Kidney (tissue), 14 donors: ENCODE results near the gene SERINC5. TPM values are rescaled to one million over a fixed set of nuclear protein-coding genes. Genes with fewer than 3 reads are reported as not detected.

Experiments used
- DNase-seq, 5 donors: peaks; one replicate each; pipeline ENCODE4 v3.0.0-alpha.2; 2013 to 2020
- FAIRE-seq: peaks from 2 replicates; lab custom pipeline; 2012; peaks lifted over from hg19 to GRCh38; lab: Jason Lieb, UNC
- H3K27ac ChIP-seq, 2 donors: one replicate each; pipeline ENCODE4 v1.7.0; 2013; ENCODE audit warnings: low read depth in 2 of 2, low read length in 2 of 2, inconsistent platforms in 1 of 2
- H3K27me3 ChIP-seq: one replicate; pipeline ENCODE4 v1.7.1; 2013; ENCODE audit warnings: low read length, inconsistent platforms; ENCODE audit not compliant: control insufficient read depth, insufficient read depth
- H3K36me3 ChIP-seq, 3 donors: one replicate each; pipeline versions ENCODE4 v1.7.0 to v1.7.1; 2013; ENCODE audit warnings: low read length in 3 of 3, control low read depth in 1 of 3, inconsistent platforms in 1 of 3; ENCODE audit not compliant: insufficient read depth in 3 of 3, control insufficient read depth in 2 of 3
- H3K4me1 ChIP-seq, 3 donors: one replicate each; pipeline versions ENCODE4 v1.7.0 to v1.7.1; 2013; ENCODE audit warnings: low read length in 3 of 3, inconsistent platforms in 1 of 3, low read depth in 1 of 3; ENCODE audit not compliant: control insufficient read depth in 2 of 3, insufficient read depth in 2 of 3
- H3K4me3 ChIP-seq, 3 donors: one replicate each; pipeline versions ENCODE4 v1.7.0 to v1.8.1; 2013; ENCODE audit warnings: low read length in 3 of 3, control low read depth in 1 of 3, inconsistent platforms in 1 of 3
- H3K9ac ChIP-seq, 3 donors: one replicate each; pipeline versions ENCODE4 v1.7.0 to v1.7.1; 2013; ENCODE audit warnings: low read length in 3 of 3, control low read depth in 1 of 3, inconsistent platforms in 1 of 3
- H3K9me3 ChIP-seq, 3 donors: one replicate each; pipeline versions ENCODE4 v1.7.0 to v1.7.1; 2013; ENCODE audit warnings: low read length in 3 of 3, control low read depth in 1 of 3, inconsistent platforms in 1 of 3; ENCODE audit not compliant: control insufficient read depth in 2 of 3, insufficient read depth in 1 of 3
- intact Hi-C: fragments of 100-400 bp; cut with DNase I; formaldehyde crosslinking; loops from one replicate; pipeline ENCODE4 v1.11.1; 2022
- polyA plus RNA-seq: library from polyadenylated mRNA; stranded (reverse); fragments of 350-450 nt; fragmentation: Illumina TruSeq; extraction: RNeasy Lipid Tissue Mini Kit (QIAGEN cat#74804); gene quantifications from one replicate; pipeline ENCODE4 v1.2.3, GENCODE V29; 2014; ENCODE audit warnings: low read depth, low replicate concordance; ENCODE audit not compliant: insufficient read depth
- total RNA-seq: library from RNA; stranded (reverse); fragmentation: NEBNext Ultra II Directional; extraction: Animal tissue kit (Norgen Biotek cat#: 25700); gene quantifications from one replicate; pipeline ENCODE4 v1.2.1, GENCODE V29; 2021
- TF ChIP-seq, protein P1 (sequence below): IDR thresholded peaks from 3 replicates; pipeline ENCODE4 v1.5.1; 2012; ENCODE audit warnings: mild to moderate bottlenecking, moderate library complexity, borderline replicate concordance; ENCODE audit not compliant: insufficient read depth; ENCODE audit errors: extremely low read depth
- donor health status: control.
- donor health status: control.
- donor health status: control.
- donor health status: control.
- donor health status: control.
- donor health status: DM: yes; HTN: yes; CAD: no.
- donor health status: Normal renal cell carcinoma (clear cell type).

The SERINC5 gene
- total and polyA plus RNA-seq, 2 donors from 2014 or later = 3.9 to 23.8 TPM

DNA sequence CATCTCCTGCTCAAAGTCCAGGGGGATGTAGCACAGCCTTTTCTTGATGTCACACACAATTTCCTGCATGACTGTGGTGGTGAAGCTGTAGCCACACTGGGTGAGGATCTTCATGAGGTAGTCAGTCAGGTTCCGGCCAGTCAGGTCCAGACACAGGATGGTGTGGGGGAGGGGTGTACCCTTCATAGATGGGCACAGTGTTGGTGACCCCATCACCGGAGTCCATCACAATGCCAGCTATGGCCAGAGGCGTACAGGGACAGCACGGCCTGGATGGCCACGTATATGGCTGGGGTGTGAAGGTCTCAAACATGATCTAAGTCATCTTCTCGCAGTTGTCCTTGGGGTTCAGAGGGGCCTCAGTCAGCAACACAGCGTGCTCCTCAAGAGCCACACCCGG, 44.3 kb upstream of the SERINC5 start:
- Histone ChIP-seq H3K9me3 (no peaks in the 10 kb centered on the region), H3K9ac (no peak overlapping the region), H3K27me3 (no peaks in the 10 kb centered on the region), H3K27ac (no peak overlapping the region), H3K4me1 (no peaks in the 10 kb centered on the region), H3K36me3 (no peaks in the 10 kb centered on the region), H3K4me3 (no peak overlapping the region)
- DNase-seq = no peak
- intact Hi-C loops = no loop called here
- FAIRE-seq = no peak
- TF ChIP-seq, protein P1, sequence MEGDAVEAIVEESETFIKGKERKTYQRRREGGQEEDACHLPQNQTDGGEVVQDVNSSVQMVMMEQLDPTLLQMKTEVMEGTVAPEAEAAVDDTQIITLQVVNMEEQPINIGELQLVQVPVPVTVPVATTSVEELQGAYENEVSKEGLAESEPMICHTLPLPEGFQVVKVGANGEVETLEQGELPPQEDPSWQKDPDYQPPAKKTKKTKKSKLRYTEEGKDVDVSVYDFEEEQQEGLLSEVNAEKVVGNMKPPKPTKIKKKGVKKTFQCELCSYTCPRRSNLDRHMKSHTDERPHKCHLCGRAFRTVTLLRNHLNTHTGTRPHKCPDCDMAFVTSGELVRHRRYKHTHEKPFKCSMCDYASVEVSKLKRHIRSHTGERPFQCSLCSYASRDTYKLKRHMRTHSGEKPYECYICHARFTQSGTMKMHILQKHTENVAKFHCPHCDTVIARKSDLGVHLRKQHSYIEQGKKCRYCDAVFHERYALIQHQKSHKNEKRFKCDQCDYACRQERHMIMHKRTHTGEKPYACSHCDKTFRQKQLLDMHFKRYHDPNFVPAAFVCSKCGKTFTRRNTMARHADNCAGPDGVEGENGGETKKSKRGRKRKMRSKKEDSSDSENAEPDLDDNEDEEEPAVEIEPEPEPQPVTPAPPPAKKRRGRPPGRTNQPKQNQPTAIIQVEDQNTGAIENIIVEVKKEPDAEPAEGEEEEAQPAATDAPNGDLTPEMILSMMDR = no peak

DNA sequence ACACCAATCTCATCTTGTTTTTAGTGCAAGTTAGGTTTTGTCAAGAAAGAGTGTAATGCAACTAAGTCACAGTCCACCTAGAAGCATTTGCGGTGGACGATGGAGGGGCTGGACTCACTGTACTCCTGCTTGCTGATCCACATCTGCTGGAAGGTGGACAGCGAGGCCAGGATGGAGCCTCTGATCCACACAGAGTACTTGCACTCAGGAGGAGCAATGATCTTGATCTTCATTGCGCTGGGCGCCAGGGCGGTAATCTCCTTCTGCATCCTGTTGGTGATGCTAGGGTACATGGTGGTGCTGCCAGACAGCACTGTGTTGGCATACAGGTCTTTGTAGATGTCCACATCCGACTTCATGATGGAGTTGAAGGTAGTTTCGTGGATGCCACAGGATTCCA, 43.8 kb upstream of the SERINC5 start:
- FAIRE-seq (no peak), DNase-seq (no peak)
- Histone ChIP-seq H3K27me3 (no peaks in the 10 kb centered on the region), H3K4me1 (no peaks in the 10 kb centered on the region), H3K27ac (no peak overlapping the region), H3K9ac (no peak overlapping the region), H3K9me3 (no peaks in the 10 kb centered on the region), H3K4me3 (no peak overlapping the region), H3K36me3 (no peaks in the 10 kb centered on the region)
- intact Hi-C loops = loop anchor here (10.0 kb wide), 1 partner anchor 205 kb away; no protein-coding TSS in a partner anchor
- TF ChIP-seq, protein P1 = no peak

DNA sequence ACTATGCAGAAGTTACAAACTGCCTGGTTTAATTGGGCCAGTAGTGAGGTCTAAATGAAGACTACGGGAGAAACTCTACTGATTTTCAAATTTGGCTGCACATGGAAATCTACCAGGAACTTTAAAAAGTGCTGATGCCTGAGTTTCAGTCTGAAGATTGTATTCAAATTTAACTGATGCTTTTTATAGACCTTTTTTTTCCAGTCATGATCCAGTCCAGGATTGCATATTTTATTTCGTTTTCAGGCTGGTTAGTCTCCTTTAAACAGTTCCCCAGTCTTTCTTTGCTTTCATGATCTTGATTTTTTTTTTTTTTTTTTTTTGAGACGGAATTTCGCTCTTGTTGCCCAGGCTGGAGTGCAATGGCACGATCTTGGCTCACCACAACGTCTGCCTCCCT, 40.3 kb upstream of the SERINC5 start:
- TF ChIP-seq, protein P1 = no peak
- no peak for FAIRE-seq
- Histone ChIP-seq H3K4me1 (no peaks in the 10 kb centered on the region), H3K27me3 (no peaks in the 10 kb centered on the region), H3K27ac (no peak overlapping the region), H3K36me3 (no peaks in the 10 kb centered on the region), H3K4me3 (no peak overlapping the region), H3K9me3 (no peaks in the 10 kb centered on the region), H3K9ac (no peak overlapping the region)
- intact Hi-C loops = loop anchor here (10.0 kb wide), 1 partner anchor 201 kb away; no protein-coding TSS in a partner anchor
- no peak for DNase-seq

DNA sequence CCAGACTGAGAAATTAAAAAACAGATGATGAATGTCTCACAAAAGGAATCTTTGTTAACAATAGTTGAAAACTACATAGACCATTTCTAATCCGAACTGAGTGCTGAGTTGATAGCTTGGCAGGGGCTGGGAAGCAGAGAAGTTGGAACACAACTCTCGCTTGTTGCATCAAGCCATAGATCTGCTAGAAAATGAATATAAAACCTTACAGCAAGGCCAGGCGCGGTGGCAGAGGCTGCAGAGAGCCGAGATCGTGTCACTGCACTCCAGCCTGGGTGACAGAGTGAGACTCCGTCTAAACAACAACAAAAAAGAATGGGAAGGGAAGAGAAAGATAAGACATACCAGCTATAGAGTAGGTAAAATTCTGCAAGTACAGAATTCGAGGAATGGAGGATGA, 35.9 kb upstream of the SERINC5 start:
- Histone ChIP-seq H3K9me3 (no peaks in the 10 kb centered on the region), H3K4me1 (no peaks in the 10 kb centered on the region), H3K4me3 (no peak overlapping the region), H3K27me3 (no peaks in the 10 kb centered on the region), H3K27ac (no peak overlapping the region), H3K9ac (no peak overlapping the region), H3K36me3 (no peaks in the 10 kb centered on the region)
- FAIRE-seq = no peak
- TF ChIP-seq, protein P1 = no peak
- intact Hi-C loops = loop anchor here (10.0 kb wide), 1 partner anchor 197 kb away; no protein-coding TSS in a partner anchor
- DNase-seq = no peak
